GM19328 (cell line): ENCODE measurements around the gene DNPEP.
"Not testable (repeated sequence)": the region's sequence is repeated elsewhere in the genome, so short reads cannot be mapped to it uniquely, and the experiment has no call there.

Experiments used
- ATAC-seq: cut with Tn5 transposase; IDR thresholded peaks from one replicate; pipeline ENCODE4 v1.9.1; 2021; ENCODE audit warnings: mild to moderate bottlenecking, moderate library complexity; ENCODE audit not compliant: unreplicated experiment

DNPEP gene

DNA sequence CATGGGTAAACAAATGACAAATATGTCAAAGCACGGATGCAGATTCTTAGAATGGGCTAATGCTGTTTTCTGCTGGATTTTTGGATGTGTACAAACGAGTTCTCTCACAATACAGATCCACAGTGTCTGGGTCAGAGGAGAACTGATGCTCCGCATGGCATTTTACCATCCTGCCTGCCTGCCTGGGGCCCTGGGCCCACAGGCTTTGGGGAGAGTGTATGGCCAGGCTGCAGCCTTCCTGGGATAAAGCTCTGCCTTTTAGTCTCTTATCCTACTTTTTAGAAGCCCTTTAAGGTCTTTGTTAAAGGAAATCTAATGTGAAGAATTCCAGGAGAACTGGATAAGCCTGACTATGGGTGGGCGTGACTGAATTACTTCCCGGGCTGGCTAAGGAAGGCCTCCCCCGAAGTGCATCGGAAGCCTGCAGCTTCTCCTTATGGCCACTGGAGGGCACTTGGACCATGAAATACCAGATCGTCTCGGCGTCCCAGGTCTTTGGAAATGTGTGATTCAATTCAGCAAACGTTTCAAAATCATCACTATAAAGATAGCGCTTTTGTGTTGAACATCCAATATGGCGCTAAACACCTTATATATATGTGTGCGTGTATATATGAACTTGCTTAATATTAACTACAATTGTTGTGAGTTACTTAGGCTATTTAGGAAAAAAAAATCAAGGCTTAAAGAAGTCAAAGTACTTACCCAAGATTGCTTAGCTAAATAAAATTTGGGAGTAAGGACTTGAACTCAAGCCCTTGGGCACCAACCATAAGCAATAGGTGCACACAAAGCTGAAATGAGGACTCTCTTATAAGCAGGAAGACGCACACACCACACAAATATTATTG, 15.2 kb upstream of the DNPEP start:
- ATAC-seq = no peak

DNA sequence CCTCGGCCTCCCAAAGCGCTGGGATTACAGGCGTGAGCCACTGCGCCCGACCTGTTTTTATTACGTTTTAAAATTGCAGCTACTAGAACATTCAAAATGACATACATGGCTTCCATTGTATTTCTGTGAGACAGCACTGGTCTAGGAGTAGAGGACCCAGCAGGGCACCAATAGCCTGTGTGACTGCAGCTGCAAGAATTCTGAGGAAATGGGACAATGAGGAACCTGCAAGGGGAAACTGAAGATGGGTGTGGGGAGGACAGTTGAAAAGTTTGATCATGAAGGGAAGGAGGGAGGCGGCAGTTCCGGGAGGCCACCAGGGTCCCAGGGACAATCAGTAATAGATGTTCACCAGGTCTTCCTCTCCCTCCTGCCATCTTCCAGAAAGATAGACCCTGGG, 13.9 kb upstream of the DNPEP start:
- no peak for ATAC-seq

DNA sequence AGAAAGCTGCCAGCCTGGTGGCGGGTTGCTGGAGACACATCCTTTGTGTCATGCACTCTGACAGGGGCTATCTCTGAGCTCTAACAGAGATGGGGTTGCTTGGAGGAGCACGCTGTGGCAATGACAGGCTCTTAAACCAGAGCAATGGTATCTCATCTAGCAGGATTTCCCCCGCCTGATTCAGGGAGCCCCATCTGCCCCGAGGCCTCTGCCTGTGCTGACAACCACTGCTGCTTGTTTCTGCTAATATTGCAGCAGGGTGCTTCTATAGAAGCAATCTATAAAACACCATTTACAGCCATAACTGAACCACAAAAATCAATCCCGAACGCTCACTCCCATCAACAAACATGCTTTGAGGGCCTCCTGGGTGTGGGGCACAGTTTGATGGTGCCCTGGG, 12.8 kb upstream of the DNPEP start:
- no peak for ATAC-seq

DNA sequence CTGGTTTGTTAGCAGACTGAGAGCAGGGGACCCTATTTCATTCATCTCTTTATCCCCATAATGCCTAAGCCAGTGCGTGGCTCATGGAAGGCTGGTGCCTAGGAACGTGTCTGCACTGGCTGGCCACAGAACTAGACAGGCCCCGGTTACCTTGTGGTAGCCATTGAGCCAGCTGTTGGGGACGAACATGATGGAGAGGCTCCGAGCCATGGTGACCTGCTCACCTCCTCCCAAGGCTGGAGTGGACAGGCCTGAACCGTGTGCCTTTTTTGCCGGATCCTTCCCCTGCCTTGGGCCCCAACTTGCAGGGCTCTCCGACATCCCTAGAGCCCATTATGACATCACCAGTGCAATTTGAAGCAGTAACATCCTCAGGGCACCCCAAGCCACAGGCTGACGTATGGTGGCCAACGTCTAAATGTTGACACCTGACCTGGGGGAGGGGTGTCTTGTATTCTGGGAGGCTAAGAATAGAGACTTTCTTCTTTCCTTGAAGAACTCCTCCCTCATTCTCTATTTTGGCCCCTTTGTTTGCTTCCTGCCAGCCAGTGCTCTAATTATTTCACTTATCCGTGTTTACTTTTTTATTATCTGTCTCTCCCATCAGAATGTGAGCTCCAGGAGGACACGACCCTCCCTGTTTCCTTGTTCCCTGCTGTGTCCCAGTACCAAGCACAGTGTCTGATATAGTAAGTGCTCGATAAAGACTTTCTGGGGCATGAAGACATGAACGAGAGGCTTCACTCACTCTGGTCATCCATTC, 12.2 kb upstream of the DNPEP start:
- no peak for ATAC-seq

DNA sequence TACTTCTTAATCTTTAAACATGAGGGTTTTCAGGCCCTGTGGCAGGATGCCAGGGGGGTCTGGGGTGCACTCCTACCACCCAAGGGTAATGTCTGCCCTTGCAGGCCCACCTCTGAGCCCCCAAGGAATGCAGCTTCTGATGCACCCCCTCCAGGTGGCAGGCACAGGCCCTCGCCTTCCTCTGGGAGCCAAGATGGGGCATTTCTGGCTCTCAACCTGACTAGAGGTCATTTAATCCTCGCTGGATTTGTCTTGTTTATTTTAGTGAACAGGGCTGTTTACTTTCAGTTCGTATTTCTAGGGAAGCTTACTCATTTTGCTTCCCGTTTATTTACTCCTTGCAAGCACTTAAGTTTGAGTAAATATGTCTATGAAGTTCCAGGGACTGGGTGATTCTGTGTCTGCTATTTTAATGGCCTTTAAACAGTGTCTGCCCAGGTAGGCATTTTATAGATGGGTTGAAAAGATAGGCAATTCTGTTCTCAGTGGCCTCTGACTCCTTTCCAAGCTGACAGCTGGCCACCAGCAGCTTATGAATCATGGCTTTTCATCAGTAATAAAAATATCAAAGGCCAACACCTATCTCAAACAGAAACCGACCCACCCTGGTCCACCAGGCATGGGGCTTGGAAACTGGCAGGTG, 11.1 kb upstream of the DNPEP start:
- no peak for ATAC-seq

DNA sequence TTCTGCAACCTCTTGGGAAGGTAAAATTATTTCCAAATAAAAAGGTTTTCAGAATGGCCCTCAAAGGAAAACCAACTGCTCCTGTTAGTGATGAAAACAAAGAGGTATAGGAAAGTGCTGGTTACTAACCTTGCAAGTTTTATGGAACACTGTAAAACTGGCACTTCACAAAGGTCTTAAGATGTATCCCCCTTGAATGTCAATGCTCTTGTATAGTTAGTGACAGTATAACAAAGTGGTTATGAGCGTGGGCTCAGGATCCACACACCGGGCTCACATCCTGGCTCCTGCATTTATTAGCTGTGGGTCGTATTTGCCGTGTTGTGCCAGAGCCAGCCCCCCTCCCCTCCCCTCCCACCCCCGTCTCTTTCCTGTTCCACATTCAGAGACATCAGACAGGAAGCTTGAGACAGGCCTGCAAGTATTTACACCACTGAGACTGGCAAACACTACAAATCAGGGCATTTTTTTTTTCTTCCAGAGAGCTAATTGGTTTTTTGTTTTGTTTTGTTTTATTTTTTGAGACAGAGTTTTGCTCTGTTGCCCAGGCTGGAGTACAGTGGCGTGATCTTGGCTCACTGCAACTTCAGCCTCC, 9.2 kb upstream of the DNPEP start:
- ATAC-seq = no peak

DNA sequence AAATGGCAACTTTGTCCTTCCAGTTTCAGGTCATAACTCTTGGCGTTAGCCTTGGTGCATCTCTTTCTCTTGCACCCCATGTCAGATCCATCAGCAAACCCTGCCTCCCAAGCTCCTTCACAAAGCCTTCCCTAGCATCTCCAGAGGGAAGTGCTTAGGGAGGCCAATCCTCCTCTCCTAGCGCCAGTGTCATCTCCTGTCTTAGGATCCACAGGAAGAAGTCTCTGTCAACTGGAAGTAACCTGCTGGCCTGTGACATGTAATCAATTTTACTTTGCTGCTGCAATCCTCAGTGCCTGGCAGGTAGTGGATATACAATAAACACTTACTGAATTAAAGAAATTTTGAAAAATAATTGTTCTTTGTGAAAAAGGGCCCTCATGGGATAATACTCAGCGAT, 7.9 kb upstream of the DNPEP start:
- no peak for ATAC-seq

DNA sequence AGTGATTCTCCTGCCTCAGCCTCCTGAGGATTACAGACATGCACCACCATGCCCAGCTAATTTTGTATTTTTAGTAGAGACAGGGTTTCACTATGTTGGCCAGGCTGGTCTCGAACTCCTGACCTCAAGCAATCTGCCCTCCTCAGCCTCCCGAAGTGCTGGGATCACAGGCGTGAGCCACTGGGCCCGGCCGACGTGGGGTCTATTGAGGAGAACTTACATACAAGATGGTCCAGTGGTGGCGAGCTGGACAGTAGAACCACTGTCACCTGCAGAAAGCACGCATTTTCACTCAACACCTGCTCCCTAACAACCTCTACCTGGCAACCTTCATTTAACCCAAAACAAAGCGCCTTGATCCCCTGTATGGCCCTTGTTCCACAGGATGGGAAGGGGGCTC, 7.3 kb upstream of the DNPEP start:
- not testable (repeated sequence) for ATAC-seq

DNA sequence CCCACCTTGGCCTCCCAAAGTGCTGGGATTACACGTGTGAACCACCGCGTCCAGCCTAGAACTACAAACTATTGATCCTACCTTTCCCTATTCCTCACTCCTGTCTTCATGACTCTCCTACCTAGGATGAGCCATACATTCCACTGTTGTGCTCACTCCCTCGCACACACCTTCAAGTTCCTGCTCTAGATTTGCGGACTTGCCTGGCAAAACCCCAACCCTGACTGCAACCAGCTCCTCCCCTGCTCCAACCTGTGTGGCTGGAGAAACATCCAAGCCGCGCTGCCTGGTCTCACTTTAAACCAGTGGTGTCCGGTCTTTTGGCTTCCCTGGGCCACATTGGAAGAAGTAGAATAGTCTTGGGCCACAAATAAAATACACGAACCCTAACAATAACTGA, 5.0 kb upstream of the DNPEP start:
- ATAC-seq = no peak

DNA sequence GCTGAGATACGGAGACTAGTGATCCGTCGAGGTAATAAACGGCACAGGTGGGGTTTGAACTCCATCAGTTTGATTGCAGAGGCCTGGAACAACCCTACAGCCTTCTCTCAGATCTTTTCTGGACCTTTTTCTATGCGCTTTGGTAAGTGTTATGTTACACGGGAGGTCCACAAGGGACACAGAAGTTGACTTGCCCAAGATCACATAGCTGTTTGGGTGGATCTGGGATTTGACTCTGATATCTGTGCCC, 1.1 kb upstream of the DNPEP start:
- no peak for ATAC-seq

DNA sequence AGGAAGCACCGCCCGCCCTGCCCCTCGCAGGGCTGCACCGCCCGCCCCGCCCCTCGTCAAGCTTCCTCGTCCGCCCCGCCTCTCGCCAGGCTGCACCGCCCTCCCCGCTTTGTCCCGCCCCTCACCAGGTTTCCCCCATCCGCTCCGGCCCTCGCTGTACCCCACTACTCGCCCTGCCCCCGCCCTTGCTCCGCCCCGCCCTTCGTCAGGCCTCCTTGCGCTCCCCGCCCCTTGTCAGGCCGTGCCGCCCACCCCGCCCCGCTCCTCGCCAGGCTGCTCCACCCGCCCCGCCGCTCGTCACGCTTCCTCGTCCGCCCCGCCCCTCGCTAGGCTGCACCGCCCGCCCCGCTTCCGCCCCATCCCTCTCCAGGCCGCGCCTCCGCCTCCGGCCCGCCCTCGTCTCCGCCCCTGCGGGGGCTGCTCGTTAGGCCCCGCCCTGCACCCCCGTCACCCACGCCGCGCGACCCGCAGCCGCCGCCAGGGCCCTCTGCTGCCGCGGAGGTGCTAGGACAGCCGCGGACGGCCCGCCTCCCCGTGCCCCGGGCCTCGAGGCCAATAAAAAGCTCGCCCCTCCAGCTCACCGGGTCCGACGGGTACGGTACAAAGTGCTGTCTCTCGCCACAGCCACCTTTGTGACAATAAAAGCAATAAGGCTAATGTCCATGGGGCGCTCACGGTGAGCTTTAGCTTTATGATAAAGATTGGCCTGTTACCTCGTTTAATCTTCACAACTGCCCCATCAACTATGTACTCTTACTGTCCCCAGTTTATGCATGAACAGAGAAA, 602 bp upstream of the DNPEP start:
- ATAC-seq = peak; percentile 67

DNA sequence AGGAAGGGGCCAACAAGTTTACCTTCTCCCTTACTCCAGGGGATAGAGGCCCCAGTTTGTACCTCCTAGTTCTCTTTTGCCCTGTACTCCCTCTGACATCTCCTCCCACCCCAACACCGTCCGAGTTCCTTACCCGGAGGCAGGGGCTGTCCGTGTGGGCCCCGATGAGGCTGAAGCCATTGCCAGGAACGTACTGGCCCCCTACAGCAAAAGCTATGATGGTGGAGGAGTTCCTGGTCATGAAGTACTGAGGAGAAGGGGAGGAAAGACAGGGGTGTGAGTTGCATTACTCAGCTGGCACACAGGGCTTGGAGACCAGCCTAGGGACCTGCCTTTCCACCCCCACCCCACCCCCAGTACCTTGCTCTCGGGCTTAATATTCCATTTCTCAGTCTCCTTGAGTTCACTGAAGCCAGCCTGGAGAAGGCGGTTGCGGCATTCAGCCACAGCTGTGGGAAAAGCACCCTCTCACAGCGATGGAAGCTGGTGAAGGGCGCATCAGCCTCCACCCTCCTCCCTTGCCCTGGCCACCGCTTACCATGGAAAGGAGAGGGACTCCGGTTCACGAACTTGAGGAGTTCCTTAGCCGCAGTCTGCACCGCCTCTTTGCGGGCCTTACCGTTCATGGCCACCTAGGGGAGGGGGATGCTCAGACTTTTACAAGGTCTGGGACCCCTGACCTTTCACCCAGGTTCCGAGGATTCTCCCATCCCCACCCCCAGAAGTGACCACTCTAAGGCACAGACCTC, 1.0 kb downstream of the DNPEP start:
- no peak for ATAC-seq

DNA sequence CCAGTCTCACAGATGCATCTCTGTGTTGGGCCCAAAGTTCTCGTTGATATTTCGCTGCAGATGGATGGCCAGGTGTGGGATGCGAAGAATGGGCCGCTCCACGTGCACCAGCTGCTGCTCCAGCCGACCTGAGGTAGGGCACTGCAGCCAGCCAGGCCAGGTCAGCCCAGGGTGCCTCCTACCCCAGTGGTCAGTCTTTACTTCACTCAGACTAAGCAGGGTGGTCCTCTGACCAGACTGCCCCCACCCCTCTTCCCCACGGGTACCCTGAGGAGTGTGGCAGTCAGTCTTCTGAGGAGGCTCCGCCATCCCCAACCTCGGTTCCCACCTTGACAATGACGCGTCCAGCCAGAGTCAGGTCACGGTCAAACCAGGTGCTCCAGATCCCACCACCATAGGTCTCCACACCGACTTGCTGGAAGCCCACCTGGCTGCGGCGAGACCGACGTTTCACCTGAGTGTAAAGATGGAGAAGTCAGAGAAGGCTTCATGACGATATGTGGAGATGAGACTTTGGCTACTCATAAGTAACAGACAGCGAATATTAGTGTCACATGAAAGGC, 1.7 kb downstream of the DNPEP start:
- ATAC-seq = no peak

DNA sequence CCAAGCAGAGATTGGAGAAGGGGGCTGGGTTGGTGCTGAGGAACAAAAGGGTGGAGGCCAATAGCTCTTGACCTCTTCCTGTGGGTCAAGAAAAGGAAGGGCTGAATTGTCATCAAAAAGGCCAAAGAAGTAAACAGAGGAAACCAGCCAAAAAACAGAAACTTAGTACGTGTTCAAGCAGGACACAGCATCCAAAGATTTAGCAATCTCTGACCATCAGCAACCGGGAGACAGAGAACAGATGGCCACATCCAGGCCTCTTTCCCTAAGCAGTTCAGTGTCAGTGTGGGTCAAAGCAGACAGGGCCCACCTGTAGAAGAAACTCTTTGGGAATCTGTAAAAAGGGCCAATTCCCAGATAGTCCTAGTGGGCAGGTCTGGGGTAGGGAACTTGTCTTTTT, 2.9 kb downstream of the DNPEP start:
- no peak for ATAC-seq

DNA sequence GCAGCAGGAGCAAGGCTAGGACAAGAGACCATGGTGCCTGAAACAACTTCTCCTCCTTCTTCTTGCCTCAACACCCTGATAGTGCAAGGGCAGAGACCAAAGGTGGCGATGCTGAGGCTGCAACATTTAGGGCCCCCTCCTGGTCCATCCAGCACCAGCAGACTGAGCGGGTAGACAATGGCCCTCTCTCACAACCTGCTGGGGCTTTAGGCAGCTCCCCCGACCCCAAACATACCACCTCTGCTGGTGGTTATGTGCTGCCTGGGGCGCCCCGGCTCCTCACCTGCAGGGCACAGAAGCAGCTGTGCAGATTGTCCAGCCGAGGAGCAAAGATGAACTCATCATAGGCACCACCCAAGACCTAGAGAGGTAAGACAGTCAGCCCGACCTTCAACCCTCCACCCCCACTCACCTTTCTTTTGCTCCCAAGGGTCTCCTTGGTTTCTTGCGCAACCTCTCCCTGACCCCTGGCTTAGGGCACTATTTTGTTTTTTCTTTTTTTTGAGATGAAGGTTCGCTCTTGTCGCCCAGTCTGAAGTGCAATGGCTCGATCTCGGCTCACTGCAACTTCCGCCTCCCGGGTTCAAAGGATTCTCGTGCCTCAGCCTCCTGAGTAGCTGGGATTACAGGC, 3.5 kb downstream of the DNPEP start:
- ATAC-seq = no peak

DNA sequence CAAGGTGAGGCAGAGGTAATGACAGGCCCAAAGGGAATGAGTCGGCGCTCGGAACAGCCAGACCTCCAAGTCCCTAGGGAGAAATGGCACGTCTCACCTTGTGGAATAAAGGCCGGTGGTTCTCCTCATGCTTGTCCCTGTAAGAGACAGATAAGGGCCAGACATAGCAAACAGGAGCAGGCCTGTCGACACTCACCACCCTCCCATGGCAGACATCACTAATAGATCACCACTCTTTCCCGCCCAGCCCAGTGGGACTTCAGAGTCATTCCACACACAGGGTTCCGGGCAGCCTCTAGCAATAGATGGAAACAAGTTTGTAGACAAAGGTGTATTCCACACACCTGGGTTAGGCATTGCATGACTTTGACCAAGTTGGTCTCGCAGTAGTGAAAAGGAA, 6.3 kb downstream of the DNPEP start:
- ATAC-seq = no peak

DNA sequence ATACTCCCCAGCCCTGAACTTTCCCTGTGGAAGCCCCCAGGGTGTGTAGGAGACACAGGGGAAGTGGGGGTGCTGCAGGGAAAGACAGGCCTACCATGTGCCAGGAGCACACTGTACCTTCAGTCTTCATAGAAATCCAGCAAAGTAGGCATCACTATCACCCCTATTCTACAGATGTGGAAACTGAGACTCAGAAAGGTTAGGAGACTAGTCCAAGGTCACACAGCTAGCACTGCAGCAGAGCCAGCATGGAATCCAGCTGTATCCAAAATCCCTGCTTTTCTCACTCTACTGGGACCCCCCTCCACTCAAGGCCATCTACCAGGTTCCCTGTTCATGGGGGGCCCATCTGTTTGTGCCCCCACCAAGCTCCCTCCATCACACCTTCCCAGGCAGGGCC, 6.8 kb downstream of the DNPEP start:
- no peak for ATAC-seq

DNA sequence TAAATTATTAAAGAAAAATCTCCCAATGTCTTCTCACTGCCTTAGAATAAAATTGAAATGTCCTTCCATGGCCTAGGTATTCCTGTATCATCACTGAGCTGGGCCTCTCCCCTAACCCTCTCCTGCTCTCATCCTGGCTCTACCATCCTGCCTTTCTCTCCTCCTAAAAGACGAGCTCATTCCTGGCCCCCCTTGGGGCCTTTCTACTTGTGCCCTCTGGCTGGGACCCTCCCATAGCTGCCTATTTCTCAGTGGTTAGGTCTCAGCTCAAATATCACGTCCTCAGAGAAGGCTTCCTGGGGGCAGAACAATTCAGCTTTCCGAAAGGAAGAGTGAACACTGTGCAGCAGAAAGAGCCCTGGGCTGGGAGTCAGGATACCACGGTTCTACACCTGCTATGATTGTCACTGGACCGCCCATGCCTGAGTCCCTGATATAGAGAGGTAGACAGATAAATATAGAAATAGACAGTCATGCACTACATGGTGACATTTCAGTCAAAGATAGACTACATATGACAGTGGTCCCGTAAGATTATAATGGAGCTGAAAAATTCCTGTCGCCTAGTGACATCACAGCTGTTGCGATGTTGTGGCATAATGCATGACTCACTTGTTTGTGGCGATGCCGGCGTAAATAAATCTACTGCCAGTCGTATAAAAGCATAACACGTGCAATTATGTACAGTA, 9.4 kb downstream of the DNPEP start:
- ATAC-seq = no peak

DNA sequence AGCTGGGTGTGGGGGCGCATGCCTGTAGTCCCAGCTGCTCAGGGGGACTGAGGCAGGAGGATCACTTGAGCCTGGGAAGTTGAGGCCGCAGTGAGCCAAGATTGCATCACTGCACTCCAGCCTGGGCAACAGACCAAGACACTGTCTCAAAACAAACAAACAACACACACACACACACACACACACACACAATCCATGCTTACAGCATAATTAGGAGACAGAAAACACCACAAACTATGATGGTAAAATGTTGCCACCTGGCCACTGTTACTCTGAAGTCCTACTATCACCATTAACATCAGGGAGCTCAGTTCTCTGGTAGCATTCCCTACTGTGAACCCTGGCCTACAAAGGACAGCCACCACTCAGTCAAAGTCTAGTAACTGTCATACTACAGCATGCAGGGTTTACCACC, 18.3 kb downstream of the DNPEP start:
- ATAC-seq = no peak
